ENCODE data around the gene TSHZ2. TPM values are rescaled to one million over a fixed set of nuclear protein-coding genes. Genes with fewer than 3 reads are reported as not detected.
"Not testable (repeated sequence)": the region's sequence is repeated elsewhere in the genome, so short reads cannot be mapped to it uniquely, and the experiment has no call there.

Gene TSHZ2
- total RNA-seq, 1 donor from 2014 or later, result 30.4 TPM

- no peak overlapping the region for H3K4me3 ChIP-seq
- H3K27ac ChIP-seq, result no peak overlapping the region
- intact Hi-C loops (cut with DNase I), result no loop called here
- no peaks in the 10 kb centered on the region for H3K4me1 ChIP-seq
- no peaks in the 10 kb centered on the region for H3K9me3 ChIP-seq
- TF ChIP-seq POLR2AphosphoS5 (IDR thresholded peaks at IDR 0.05; ENCODE audit: insufficient read depth in 1 of 2, low read depth in 1 of 2) (no peak), CTCF (IDR thresholded peaks at IDR 0.05) (no peak), POLR2A (IDR thresholded peaks at IDR 0.05) (no peak)
- no peaks in the 10 kb centered on the region for H3K36me3 ChIP-seq
- DNase-seq (ENCODE audit: extremely low spot score in 2 of 2), result no peak
- H3K27me3 ChIP-seq, result no peaks in the 10 kb centered on the region
Measured at GRCh38 chr20:53362736-53363135, 390.6 kb downstream of the TSHZ2 start.

GRCh38 chr20:53364646-53365045 is 392.5 kb downstream of the TSHZ2 start:
- Histone ChIP-seq H3K27ac (no peak overlapping the region), H3K9me3 (no peaks in the 10 kb centered on the region), H3K4me1 (no peaks in the 10 kb centered on the region), H3K27me3 (no peaks in the 10 kb centered on the region), H3K36me3 (no peaks in the 10 kb centered on the region), H3K4me3 (no peak overlapping the region)
- intact Hi-C loops (cut with DNase I), result no loop called here
- TF ChIP-seq POLR2AphosphoS5 (IDR thresholded peaks at IDR 0.05; ENCODE audit: insufficient read depth in 1 of 2, low read depth in 1 of 2), result no peak
- no peak for TF ChIP-seq POLR2A (IDR thresholded peaks at IDR 0.05)
- TF ChIP-seq CTCF (IDR thresholded peaks at IDR 0.05), result no peak
- no peak for DNase-seq (ENCODE audit: extremely low spot score in 2 of 2)

- Histone ChIP-seq H3K36me3 (no peaks in the 10 kb centered on the region), H3K27me3 (no peaks in the 10 kb centered on the region), H3K9me3 (no peaks in the 10 kb centered on the region), H3K27ac (no peak overlapping the region), H3K4me3 (no peak overlapping the region), H3K4me1 (no peaks in the 10 kb centered on the region)
- TF ChIP-seq CTCF (IDR thresholded peaks at IDR 0.05), result no peak
- TF ChIP-seq POLR2A (IDR thresholded peaks at IDR 0.05), result no peak
- TF ChIP-seq POLR2AphosphoS5 (IDR thresholded peaks at IDR 0.05; ENCODE audit: insufficient read depth in 1 of 2, low read depth in 1 of 2), result no peak
- DNase-seq (ENCODE audit: extremely low spot score in 2 of 2), result no peak
- intact Hi-C loops (cut with DNase I), result no loop called here
Measured at GRCh38 chr20:53365076-53365475, 392.9 kb downstream of the TSHZ2 start.

- Histone ChIP-seq H3K4me3 (no peak overlapping the region), H3K36me3 (no peaks in the 10 kb centered on the region), H3K9me3 (no peaks in the 10 kb centered on the region), H3K27me3 (no peaks in the 10 kb centered on the region), H3K27ac (no peak overlapping the region), H3K4me1 (no peaks in the 10 kb centered on the region)
- intact Hi-C loops (cut with DNase I), result no loop called here
- no peak for DNase-seq (ENCODE audit: extremely low spot score in 2 of 2)
- TF ChIP-seq POLR2AphosphoS5 (IDR thresholded peaks at IDR 0.05; ENCODE audit: insufficient read depth in 1 of 2, low read depth in 1 of 2), result no peak
- no peak for TF ChIP-seq CTCF (IDR thresholded peaks at IDR 0.05)
Measured at GRCh38 chr20:53365539-53366075, 393.4 kb downstream of the TSHZ2 start.

DNA sequence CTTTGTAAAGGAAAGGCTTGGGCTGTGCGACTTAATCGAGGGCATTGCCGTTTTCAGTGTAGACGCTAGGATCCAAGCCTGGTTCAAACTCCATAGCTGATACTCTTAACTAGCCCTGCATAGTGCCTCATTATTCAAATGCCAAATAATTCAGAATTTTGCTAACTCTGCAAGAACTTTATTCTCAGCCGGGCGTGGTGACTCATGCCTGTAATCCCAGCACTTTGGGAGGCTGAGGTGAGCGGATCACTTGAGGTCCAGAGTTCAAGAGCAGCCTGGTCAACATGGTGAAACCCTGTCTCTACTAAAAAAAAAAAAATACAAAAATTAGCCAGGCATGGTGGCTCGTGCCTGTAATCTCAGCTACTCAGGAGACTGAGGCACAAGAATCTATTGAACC is 394.8 kb downstream of the TSHZ2 start:
- H3K27me3 ChIP-seq; H3K27ac ChIP-seq; H3K9me3 ChIP-seq; H3K4me1 ChIP-seq; DNase-seq (ENCODE audit: extremely low spot score in 2 of 2); H3K36me3 ChIP-seq; H3K4me3 ChIP-seq; intact Hi-C loops (cut with DNase I): not testable (repeated sequence)

- no peak for TF ChIP-seq POLR2AphosphoS5 (IDR thresholded peaks at IDR 0.05; ENCODE audit: insufficient read depth in 1 of 2, low read depth in 1 of 2)
- TF ChIP-seq POLR2A (IDR thresholded peaks at IDR 0.05), result no peak
- TF ChIP-seq CTCF (IDR thresholded peaks at IDR 0.05), result no peak
Measured at GRCh38 chr20:53369871-53370270, 397.7 kb downstream of the TSHZ2 start.

More at GRCh38 chr20:53369871-53370270, 397.7 kb downstream of the TSHZ2 start:
- intact Hi-C loops (cut with DNase I), result no loop called here
- H3K36me3 ChIP-seq, result no peaks in the 10 kb centered on the region
- no peak for DNase-seq (ENCODE audit: extremely low spot score in 2 of 2)
- H3K9me3 ChIP-seq, result no peaks in the 10 kb centered on the region
- H3K4me3 ChIP-seq, result no peak overlapping the region
- H3K27ac ChIP-seq, result no peak overlapping the region
- H3K4me1 ChIP-seq, result no peaks in the 10 kb centered on the region
- no peaks in the 10 kb centered on the region for H3K27me3 ChIP-seq

All from vagina (tissue), 2 donors.